Measurements from ENCODE around the gene GID4.

DNA sequence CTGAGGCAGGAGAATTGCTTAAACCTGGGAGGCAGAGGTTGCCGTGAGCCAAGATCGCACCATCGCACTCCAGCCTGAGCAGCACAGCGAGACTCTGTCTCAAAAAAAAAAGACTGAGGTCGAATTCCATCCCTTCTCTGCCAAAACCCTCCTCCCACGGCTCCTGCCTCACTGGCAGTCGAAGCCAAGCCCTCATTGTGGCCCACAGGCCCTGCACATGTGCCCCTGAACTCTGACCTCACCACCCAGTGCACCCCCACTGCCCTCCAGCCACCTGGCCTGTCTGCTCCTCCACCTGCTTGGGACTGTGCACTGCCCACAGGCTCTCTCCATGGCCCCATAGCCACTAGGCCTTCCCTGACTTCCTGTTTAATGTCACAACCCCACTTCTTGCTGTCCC lies 76.3 kb downstream of the GID4 start:
- TF ChIP-seq POLR2A (IDR thresholded peaks at IDR 0.05) (no peak), CTCF (IDR thresholded peaks at IDR 0.05) (no peak), POLR2AphosphoS5 (IDR thresholded peaks at IDR 0.05) (no peak), EP300 (IDR thresholded peaks at IDR 0.05) (no peak)
